Stimulated activated naive CD8-positive, alpha-beta T cell treated with anti-CD3 and anti-CD28 coated beads, Interleukin-15, amount 100 ng/mL, for 72 hours (primary cell): ENCODE data around the gene TASP1.

Experiments
- ATAC-seq: fragments of 150-1000 bp; cut with Tn5 transposase; 2 replicates; pipeline ENCODE4 v1.10.0; 2021; ENCODE audit warnings: mild to moderate bottlenecking, moderate library complexity
- DNase-seq, 2 donors: peaks; one replicate each; pipeline ENCODE4 v3.0.0; 2021 to 2022
- H3K27ac Mint-ChIP-seq, 2 donors: one replicate each; pipeline ENCODE4 v1.8.0; 2022; ENCODE audit warnings: mild to moderate bottlenecking in 2 of 2, mixed read lengths in 2 of 2, moderate library complexity in 2 of 2
- H3K27me3 Mint-ChIP-seq: one replicate; pipeline ENCODE4 v1.8.0; 2022; ENCODE audit warnings: mixed read lengths
- H3K4me1 Mint-ChIP-seq: one replicate; pipeline ENCODE4 v1.8.0; 2022; ENCODE audit warnings: mild to moderate bottlenecking, mixed read lengths
- H3K4me3 Mint-ChIP-seq, 2 donors: one replicate each; pipeline ENCODE4 v1.8.0; 2022; ENCODE audit warnings: mild to moderate bottlenecking in 2 of 2, mixed read lengths in 2 of 2, moderate library complexity in 1 of 2
- H3K9me3 Mint-ChIP-seq, 2 donors: one replicate each; pipeline ENCODE4 v1.8.0; 2022; ENCODE audit warnings: mixed read lengths in 2 of 2

The TASP1 gene

DNA sequence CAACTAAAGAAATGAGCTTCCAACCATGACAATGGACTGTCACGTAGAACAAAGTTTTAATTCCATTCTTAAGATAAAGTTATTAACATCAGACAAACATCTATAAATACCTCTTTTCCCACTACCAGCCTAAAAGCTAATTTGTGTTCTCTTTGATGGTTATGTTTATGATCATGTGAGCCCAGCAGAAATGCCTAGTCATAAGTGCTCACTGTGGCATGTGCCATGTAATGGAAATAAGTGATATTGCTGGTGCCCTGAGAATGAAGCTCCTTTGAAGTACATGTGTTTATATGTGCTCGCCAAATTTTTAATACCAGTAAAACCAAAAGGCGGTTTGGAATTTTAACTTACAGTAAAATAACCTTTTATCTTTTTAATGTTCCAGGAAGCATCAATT is 211.9 kb downstream of the TASP1 start:
- Mint-ChIP-seq H3K27ac (no peak overlapping the region), H3K27me3 (no peaks in the 10 kb centered on the region), H3K4me3 (no peak overlapping the region), H3K4me1 (peaks cover 22% of the 10 kb centered on the region), H3K9me3 (peaks cover 8 to 18% of the 10 kb centered on the region in 2 donors)
- no peak for ATAC-seq
- DNase-seq = no peak

DNA sequence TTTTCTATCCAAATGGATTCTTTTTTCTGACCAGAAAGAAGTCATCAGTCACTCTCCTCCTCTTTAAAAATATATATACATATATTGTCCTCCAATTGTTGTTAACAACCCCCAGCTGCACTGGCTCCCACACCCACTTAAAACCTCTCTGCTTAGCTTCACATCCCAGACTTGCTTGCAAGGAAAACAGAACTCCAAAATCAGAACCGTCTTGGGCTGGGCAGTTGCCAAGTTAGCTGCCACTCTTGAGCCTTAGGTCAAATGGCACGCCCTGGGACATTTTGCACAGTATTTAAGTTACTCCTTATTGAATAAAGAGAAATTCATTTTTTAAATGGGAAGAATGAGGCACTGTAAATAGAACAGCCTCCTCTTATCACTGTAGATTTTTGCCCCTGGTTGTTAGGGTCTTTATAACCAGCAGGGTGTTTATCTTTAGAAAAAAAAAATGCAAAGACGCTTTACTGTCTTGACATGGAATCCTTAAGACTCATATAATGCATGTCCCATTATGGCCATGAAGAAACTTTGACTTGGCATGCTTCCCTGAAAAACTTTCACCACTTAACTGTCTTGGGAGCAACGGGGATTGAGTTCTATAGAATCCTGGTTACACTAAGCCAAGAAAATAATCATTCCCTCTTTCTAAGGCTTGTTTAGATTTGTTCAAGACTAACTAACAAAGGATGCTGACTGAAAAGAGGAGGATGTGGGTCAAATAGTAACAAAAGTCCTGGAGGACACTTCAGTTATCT is 213.2 kb downstream of the TASP1 start:
- Mint-ChIP-seq H3K27ac (no peak overlapping the region), H3K4me3 (no peak overlapping the region)
- ATAC-seq = no peak

DNA sequence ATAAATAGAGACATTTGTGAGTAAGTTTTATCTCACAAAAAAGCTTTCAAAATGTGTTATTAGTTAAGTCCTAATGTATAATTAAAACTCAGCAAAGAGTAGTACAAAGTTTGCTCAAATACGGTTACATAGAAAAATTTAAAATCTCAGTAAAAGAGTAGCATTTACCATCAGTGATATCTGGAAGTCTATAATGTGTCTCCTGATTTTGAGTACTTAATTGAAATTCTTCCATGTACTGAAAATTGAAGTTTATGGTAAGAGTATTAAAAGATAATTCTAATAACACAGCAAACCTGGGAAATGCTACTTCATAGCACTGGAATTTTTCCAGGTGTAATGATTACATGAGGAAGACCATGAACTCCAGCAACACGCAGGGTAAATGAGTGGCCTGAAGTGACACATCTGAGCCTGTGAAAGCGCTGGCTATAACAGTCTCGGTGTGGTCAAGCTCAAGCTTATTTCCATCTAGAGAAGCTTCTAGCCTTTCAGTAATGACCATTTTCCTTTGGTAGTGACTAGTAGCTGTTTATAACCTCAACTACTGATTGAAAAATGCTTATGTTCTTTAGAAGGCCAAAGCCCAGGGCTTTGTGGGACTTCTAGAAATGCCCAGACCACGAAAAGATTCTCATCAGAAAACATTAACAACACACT is 214.4 kb downstream of the TASP1 start:
- Mint-ChIP-seq H3K4me3 (no peak overlapping the region), H3K9me3 (peaks cover 3 to 6% of the 10 kb centered on the region in 2 donors), H3K4me1 (no peaks in the 10 kb centered on the region), H3K27ac (no peak overlapping the region), H3K27me3 (no peaks in the 10 kb centered on the region)
- DNase-seq (no peak), ATAC-seq (no peak)

More for the DNA sequence above, 213.2 kb downstream of the TASP1 start:
- H3K27me3 Mint-ChIP-seq = no peaks in the 10 kb centered on the region
- H3K4me1 Mint-ChIP-seq = peaks cover 11% of the 10 kb centered on the region
- no peak for DNase-seq
- H3K9me3 Mint-ChIP-seq = peaks cover 3 to 17% of the 10 kb centered on the region in 2 donors

DNA sequence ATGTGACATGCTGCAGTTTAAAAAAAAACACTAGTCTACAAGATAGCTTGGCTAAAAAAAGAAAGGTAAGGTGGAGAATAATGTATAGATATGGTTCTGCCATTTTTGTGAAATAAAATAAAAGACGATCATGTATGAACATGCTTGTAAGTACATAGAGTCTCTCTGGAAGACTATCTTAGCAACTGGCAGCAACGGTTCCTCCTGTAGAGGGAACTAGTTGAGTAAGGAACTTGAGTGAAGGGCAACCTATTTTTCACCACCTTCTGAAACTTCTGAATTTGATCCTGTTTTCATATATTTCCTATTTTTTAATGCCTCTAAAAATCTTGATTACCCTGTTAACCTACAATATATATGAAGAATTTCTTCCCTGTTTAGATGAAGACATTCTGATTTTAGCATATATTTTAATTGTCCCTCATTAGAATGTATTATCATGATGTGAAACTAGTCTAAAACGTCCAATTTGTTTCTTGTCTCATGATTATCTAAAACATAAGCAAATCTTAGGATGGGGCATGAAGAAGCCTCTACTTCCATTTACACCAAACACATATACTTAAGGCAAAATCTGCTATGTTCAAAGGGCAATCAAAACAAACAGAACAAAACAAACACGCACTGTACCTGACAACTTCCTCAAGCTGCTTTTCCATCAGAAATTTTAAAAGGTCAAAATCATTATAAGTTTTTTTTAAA is 215.1 kb downstream of the TASP1 start:
- Mint-ChIP-seq H3K27ac (peak overlapping the region in 1 of 2 donors; percentile 58), H3K27me3 (no peaks in the 10 kb centered on the region), H3K4me1 (no peaks in the 10 kb centered on the region), H3K4me3 (no peak overlapping the region), H3K9me3 (no peaks in the 10 kb centered on the region)
- DNase-seq (no peak), ATAC-seq (no peak)

DNA sequence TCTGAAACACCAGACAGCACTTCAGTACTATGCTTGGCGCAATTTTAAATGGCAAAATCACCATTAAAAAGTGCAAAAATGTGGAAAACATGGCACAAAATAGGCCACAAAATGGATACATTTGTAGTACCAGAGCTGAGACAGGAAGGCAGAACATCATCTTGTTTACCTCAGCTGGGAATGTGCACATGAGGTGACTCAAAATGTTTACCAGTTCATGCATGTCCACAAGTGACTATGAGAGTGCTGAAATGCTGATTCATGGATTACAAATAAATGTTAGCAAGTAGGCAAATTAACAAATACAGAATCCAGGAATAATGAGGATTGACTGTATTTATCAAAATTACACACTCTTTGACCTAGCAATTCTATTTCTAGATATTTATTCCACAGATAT is 216.1 kb downstream of the TASP1 start:
- H3K27ac Mint-ChIP-seq = no peak overlapping the region
- H3K4me3 Mint-ChIP-seq = no peak overlapping the region
- H3K27me3 Mint-ChIP-seq = no peaks in the 10 kb centered on the region
- H3K9me3 Mint-ChIP-seq = no peaks in the 10 kb centered on the region
- DNase-seq (no peak), ATAC-seq (no peak)
- no peaks in the 10 kb centered on the region for H3K4me1 Mint-ChIP-seq

DNA sequence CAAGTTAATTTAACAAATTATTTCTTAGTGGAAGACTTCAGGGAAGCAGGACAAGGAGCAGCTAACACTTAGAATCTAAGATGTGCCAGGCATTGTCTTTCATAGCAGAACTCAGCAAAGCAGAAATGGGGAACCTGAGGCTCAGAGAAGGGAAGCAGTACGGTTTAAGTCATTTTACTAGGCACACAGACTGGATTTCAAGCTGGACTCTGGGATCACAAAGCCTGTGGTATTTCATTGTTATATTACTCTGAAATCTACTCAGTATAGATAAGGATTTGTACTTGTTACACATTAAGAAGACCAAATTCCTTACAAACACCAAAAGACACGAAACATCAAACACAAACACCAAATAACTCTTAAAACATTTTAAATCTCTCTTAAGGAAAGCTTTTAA is 218.1 kb downstream of the TASP1 start:
- Mint-ChIP-seq H3K4me3 (no peak overlapping the region), H3K27me3 (no peaks in the 10 kb centered on the region), H3K9me3 (no peaks in the 10 kb centered on the region), H3K27ac (no peak overlapping the region), H3K4me1 (no peaks in the 10 kb centered on the region)
- DNase-seq = no peak
- ATAC-seq = no peak

DNA sequence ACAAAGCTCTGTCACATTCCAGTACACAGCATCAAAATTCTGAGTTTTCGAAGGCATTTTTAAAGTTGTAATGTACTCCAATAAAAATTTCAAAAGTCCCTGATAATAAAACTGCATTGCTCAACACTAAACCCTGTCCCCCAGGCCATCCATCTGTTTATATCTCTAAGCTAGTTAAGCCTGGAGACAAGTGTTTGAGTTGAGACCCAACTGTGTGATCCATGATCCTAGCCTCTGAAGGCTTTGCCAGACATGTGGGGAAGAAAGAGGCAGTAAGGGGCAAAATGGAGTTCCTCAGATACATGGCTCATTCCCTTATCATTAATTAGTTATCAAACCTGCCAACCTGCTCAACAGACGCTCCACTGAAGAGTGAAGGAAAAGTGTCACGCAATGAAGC is 219.3 kb downstream of the TASP1 start:
- ATAC-seq (no peak), DNase-seq (no peak)
- H3K4me1 Mint-ChIP-seq = no peaks in the 10 kb centered on the region

DNA sequence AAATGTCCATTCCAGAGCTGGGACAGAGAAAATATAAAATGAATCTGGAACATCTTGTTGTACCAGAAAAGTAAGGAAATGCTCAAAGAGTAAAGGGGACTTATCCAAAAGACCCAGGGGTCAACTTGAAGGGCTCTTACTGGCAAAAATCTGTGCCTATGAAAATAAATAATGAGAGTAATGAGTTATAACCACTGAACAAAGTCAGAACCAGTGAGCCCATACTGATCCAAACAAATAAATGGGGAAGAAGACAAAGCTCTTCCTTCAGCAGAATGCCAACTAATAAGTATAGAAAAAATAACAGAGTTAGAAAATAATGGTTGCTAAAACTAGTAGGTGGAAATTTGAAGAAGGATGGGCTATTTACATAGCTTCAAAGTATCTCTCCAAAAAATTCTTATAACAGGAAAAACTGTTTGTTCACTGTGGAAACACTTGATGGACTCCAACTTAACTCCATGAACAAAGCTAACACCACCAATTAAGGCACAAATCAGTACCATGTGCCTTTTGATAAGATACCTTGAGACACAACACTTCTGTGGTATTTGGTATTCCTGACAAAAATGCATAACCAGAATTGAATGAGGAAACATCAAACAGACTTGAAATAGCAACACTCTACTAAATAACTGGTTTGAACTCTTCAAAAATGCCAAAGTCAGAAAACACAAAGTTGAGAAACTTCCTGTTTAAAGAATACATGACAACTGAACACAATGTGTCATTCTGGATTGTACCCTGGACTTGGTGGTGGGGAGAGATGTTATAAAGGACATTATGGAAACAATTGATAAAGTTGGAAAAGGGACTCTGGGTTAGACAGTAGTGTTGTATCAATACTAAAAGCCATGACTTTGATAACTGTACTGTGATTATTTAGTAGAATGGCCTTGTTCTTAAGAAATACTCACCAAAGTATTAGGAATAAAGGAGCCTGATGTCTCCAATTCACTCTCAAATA is 220.2 kb downstream of the TASP1 start:
- Mint-ChIP-seq H3K27ac (no peak overlapping the region), H3K4me1 (no peaks in the 10 kb centered on the region), H3K27me3 (no peaks in the 10 kb centered on the region), H3K9me3 (no peaks in the 10 kb centered on the region), H3K4me3 (no peak overlapping the region)
- ATAC-seq (no peak), DNase-seq (no peak)

More for the DNA sequence above, 219.3 kb downstream of the TASP1 start:
- H3K27me3 Mint-ChIP-seq = no peaks in the 10 kb centered on the region
- no peak overlapping the region for H3K27ac Mint-ChIP-seq
- H3K9me3 Mint-ChIP-seq = no peaks in the 10 kb centered on the region
- no peak overlapping the region for H3K4me3 Mint-ChIP-seq

DNA sequence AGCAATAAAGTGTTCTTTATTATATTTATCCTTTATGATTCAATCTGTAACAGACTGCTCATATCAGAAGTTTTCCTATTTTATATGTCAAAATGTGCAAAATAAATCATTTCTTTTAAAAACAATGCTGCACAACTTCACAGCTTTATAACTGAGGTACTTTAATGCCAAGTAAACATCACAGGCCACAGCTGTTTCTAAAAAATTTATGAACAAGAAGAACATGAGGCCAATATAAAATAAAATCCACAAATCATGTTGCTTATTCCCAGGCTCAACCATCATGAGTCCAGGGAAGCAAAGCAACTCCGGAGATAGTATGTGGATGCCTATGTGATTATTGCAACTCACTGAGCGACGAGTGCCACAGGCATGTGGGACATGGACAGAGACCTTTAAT is 222.2 kb downstream of the TASP1 start:
- H3K27me3 Mint-ChIP-seq = no peaks in the 10 kb centered on the region
- no peak overlapping the region for H3K4me3 Mint-ChIP-seq
- H3K9me3 Mint-ChIP-seq = peaks cover 0 to 5% of the 10 kb centered on the region in 2 donors
- DNase-seq (no peak), ATAC-seq (no peak)
- no peak overlapping the region for H3K27ac Mint-ChIP-seq
- H3K4me1 Mint-ChIP-seq = no peaks in the 10 kb centered on the region

DNA sequence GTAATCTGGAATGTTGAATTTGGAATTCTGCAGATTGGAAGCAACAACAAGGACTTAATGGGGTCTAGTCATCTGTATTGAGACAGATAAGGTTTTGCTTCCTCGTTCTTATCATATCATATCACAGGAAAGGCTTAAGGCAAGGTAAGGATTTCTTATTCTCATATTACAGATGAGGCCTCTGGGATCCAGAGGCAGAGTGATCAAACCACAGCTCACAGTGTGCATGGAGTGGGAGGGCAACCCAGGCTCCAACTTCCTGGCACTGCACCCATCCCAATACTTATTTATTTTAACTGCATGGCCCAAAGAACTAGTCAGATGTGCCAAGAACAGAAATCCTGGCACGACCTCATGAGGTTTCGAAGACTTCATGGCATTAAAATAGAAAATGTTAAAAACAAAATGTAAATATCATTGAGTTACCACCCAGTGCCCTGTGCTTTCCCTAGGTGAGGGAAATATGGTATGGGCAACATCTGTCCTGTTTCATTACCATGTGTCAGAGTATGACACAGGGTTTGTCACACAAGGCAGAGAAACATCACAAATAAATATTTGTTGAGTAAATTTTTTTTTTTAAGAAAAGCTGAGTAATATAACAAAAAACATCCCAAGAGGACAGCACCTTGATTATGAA is 225.8 kb downstream of the TASP1 start:
- ATAC-seq (no peak), DNase-seq (no peak)
- H3K27ac Mint-ChIP-seq = no peak overlapping the region
- H3K4me3 Mint-ChIP-seq = no peak overlapping the region
- H3K27me3 Mint-ChIP-seq = no peaks in the 10 kb centered on the region
- no peaks in the 10 kb centered on the region for H3K4me1 Mint-ChIP-seq
- peaks cover 6 to 8% of the 10 kb centered on the region in 2 donors for H3K9me3 Mint-ChIP-seq

DNA sequence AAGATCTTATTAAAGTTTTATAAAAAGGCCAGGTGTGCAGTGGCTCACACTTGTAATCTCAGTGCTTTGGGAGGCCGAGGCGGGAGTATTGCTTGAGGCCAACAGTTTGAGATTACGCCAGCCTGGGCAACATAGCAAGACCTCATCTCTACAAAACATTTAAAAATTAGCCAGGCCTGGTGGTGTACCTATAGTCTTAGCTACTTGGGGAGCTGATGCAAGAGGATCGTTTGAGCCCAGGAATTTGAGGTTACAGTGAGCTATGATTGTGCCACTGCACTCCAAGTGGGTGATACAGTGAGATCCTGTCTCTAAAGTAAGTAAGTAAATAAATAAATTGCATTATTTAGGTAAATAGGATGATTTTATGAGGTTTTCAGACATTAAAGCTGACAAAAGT is 234.4 kb downstream of the TASP1 start:
- Mint-ChIP-seq H3K4me1 (no peaks in the 10 kb centered on the region), H3K9me3 (peaks cover 0 to 5% of the 10 kb centered on the region in 2 donors), H3K27me3 (no peaks in the 10 kb centered on the region), H3K27ac (no peak overlapping the region), H3K4me3 (no peak overlapping the region)
- ATAC-seq = no peak
- no peak for DNase-seq

DNA sequence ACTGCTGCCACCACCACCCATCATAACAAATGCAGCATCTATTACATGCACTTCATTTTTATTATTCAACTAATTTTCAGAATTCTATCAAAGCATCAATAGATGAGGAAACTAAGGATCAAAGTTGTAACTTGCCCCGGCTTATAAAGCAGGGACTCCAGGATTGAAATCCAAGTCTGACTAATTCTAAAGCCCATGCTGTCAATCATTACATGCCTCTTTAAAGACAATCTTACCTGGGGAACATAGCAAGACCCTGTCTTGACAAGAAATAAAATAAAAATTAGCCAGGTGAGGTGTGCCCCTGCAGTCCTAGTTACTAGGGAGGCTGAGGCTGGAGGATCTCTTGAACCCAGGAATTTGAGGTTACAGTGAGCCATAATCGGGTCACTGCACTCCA is 235.3 kb downstream of the TASP1 start:
- H3K27me3 Mint-ChIP-seq = no peaks in the 10 kb centered on the region
- peaks cover 0 to 5% of the 10 kb centered on the region in 2 donors for H3K9me3 Mint-ChIP-seq
- H3K4me1 Mint-ChIP-seq = no peaks in the 10 kb centered on the region
- no peak overlapping the region for H3K27ac Mint-ChIP-seq
- DNase-seq (no peak), ATAC-seq (no peak)
- no peak overlapping the region for H3K4me3 Mint-ChIP-seq

DNA sequence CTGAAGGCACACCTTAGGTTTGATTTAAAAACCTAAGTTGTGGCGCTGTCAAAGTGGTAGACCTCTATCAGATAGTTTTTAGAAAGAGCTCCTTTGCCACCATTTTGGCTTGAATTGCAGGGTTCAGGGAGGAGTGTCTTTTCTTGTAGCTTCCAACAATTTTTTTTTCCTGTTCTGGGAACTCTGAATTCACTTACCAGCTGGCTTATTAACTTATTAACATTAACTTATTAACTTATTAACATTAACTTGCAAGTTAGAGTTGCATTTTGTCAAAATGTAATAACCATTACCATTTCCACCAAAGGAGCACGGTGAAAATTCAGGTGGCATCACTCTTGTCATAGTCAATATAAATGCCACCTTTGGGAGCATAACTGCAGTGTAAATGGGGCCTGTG is 235.7 kb downstream of the TASP1 start:
- ATAC-seq (no peak), DNase-seq (no peak)
- Mint-ChIP-seq H3K4me3 (no peak overlapping the region), H3K9me3 (peaks cover 0 to 5% of the 10 kb centered on the region in 2 donors), H3K4me1 (no peaks in the 10 kb centered on the region), H3K27me3 (no peaks in the 10 kb centered on the region), H3K27ac (no peak overlapping the region)

DNA sequence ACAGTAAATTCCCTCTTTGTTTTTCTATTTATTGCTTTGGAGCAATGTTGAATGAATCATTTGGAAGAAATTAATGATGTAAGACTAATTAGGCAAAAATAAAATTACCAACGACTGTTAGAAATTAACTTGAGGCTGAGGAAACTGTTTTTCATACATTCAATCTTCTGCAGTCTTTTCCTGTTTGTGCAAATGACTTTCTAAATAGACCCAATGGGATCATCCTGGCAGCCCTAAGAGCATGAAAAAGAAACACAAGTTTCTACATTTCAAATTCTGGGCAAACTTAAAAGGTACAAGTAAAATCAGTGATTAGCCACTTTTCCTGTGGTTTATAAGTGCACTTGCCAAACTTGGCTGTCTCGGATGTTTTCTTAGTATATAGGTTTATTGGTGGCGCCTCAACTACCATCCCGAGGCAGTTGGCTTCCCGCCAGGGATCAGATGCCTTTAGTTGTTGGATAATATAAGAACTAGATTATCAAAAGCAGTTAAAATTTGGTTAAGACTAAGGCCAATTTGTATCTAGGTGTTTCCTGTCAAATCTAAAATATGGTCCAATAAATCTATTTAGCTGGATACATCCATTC is 236.5 kb downstream of the TASP1 start:
- Mint-ChIP-seq H3K4me1 (peaks cover 5% of the 10 kb centered on the region), H3K9me3 (peaks cover 0 to 5% of the 10 kb centered on the region in 2 donors), H3K4me3 (no peak overlapping the region), H3K27me3 (no peaks in the 10 kb centered on the region), H3K27ac (no peak overlapping the region)
- no peak for DNase-seq
- ATAC-seq = no peak
